HepG2 (cell line): Measurements from ENCODE around the gene ARHGAP19. TPM values are rescaled to one million over a fixed set of nuclear protein-coding genes. Genes with fewer than 3 reads are reported as not detected.
A peak's percentile ranks its signal among the peaks of the same experiment; 100 is the strongest.

Experiments
- ARNTL ChIP-seq: sonication (generic); formaldehyde crosslinking; IDR thresholded peaks from 2 replicates; pipeline ENCODE4 v1.4.0; 2020; ENCODE audit warnings: mild to moderate bottlenecking, missing genetic modification reagents
- KDM6A ChIP-seq: IDR thresholded peaks from 2 replicates; pipeline ENCODE4 v1.6.1; 2016; ENCODE audit warnings: low read depth
- MAZ ChIP-seq, 2 experiments: sonication (generic) in 1 of 2; formaldehyde crosslinking in 1 of 2; IDR thresholded peaks; 2 replicates each; pipeline versions ENCODE4 v1.5.0 to v1.6.1; 2012 to 2020; ENCODE audit warnings: low read depth in 2 of 2, mild to moderate bottlenecking in 2 of 2, borderline replicate concordance in 1 of 2, improper control_type of control experiment in 1 of 2, low read length in 1 of 2, missing genetic modification reagents in 1 of 2, moderate library complexity in 1 of 2
- MED8 ChIP-seq: sonication (generic); formaldehyde crosslinking; IDR thresholded peaks from 2 replicates; pipeline ENCODE4 v1.8.1; 2023; ENCODE audit warnings: mild to moderate bottlenecking, missing genetic modification reagents; ENCODE audit not compliant: insufficient replicate concordance
- MXI1 ChIP-seq: IDR thresholded peaks from 3 replicates; pipeline ENCODE4 v1.6.1; 2012; ENCODE audit warnings: low read depth, low read length, inconsistent platforms, borderline replicate concordance
- NCOA1 ChIP-seq: sonication (generic); formaldehyde crosslinking; IDR thresholded peaks from 2 replicates; pipeline ENCODE4 v1.9.0; 2021; ENCODE audit warnings: missing genetic modification reagents
- NONO ChIP-seq, 2 experiments: fragments of 450-650 bp in 1 of 2; sonication (generic) in 1 of 2; formaldehyde crosslinking in 1 of 2; IDR thresholded peaks in 1 of 2; conservative IDR thresholded peaks in 1 of 2; 2 replicates each; pipeline versions ENCODE4 v1.6.1 to v1.8.0; 2017 to 2022; ENCODE audit warnings: mild to moderate bottlenecking in 1 of 2, missing genetic modification reagents in 1 of 2, moderate library complexity in 1 of 2
- NPAS2 ChIP-seq: sonication (generic); formaldehyde crosslinking; IDR thresholded peaks from 2 replicates; pipeline ENCODE4 v1.8.0; 2022; ENCODE audit warnings: mild to moderate bottlenecking, missing genetic modification reagents, borderline replicate concordance
- NR0B2 ChIP-seq: sonication (generic); formaldehyde crosslinking; IDR thresholded peaks from 2 replicates; pipeline ENCODE4 v1.4.0; 2020; ENCODE audit warnings: mild to moderate bottlenecking, missing genetic modification reagents
- PHF20 ChIP-seq: sonication (generic); formaldehyde crosslinking; IDR thresholded peaks from 2 replicates; pipeline ENCODE4 v1.5.0; 2020; ENCODE audit warnings: mild to moderate bottlenecking, missing genetic modification reagents
- RAD21 ChIP-seq: fragments of 450-650 bp; formaldehyde crosslinking; IDR thresholded peaks from 2 replicates; pipeline ENCODE4 v1.5.0; 2020; ENCODE audit warnings: mild to moderate bottlenecking
- SALL2 ChIP-seq: sonication (generic); formaldehyde crosslinking; IDR thresholded peaks from 2 replicates; pipeline ENCODE4 v1.8.1; 2023; ENCODE audit warnings: mild to moderate bottlenecking, missing genetic modification reagents, inconsistent platforms
- SP2 ChIP-seq: sonication (generic); formaldehyde crosslinking; IDR thresholded peaks from 2 replicates; pipeline ENCODE4 v1.5.1; 2020; ENCODE audit warnings: mild to moderate bottlenecking, missing genetic modification reagents
- TBP ChIP-seq: sonication (generic); formaldehyde crosslinking; IDR thresholded peaks from 2 replicates; pipeline ENCODE4 v1.5.0; 2020; ENCODE audit warnings: missing genetic modification reagents
- TMF1 ChIP-seq: sonication (generic); formaldehyde crosslinking; IDR thresholded peaks from 2 replicates; pipeline ENCODE4 v1.8.1; 2022; ENCODE audit warnings: low read depth, missing genetic modification reagents
- ZFP36L1 ChIP-seq: sonication (generic); formaldehyde crosslinking; IDR thresholded peaks from 2 replicates; pipeline ENCODE4 v1.8.0; 2022; ENCODE audit warnings: mild to moderate bottlenecking, missing genetic modification reagents, moderate library complexity
- ZFP62 ChIP-seq: sonication (generic); formaldehyde crosslinking; IDR thresholded peaks from 2 replicates; pipeline ENCODE4 v1.4.0; 2020; ENCODE audit warnings: missing genetic modification reagents
- ZNF160 ChIP-seq: sonication (generic); formaldehyde crosslinking; IDR thresholded peaks from 2 replicates; pipeline ENCODE4 v1.8.0; 2022; ENCODE audit warnings: mild to moderate bottlenecking, inconsistent platforms, missing genetic modification reagents
- ZNF20 ChIP-seq: sonication (generic); formaldehyde crosslinking; IDR thresholded peaks from 2 replicates; pipeline ENCODE4 v1.4.0; 2020; ENCODE audit warnings: mild to moderate bottlenecking, moderate library complexity, missing genetic modification reagents
- ZNF230 ChIP-seq: sonication (generic); formaldehyde crosslinking; IDR thresholded peaks from 2 replicates; pipeline ENCODE4 v1.4.0; 2020; ENCODE audit warnings: mild to moderate bottlenecking, missing genetic modification reagents
- ZNF276 ChIP-seq: sonication (generic); formaldehyde crosslinking; IDR thresholded peaks from 2 replicates; pipeline ENCODE4 v1.4.0; 2020; ENCODE audit warnings: mild to moderate bottlenecking, low read depth, missing genetic modification reagents
- ZNF317 ChIP-seq: sonication (generic); formaldehyde crosslinking; IDR thresholded peaks from 2 replicates; pipeline ENCODE4 v1.5.0; 2020; ENCODE audit warnings: mild to moderate bottlenecking, missing genetic modification reagents
- ZNF549 ChIP-seq: sonication (generic); formaldehyde crosslinking; IDR thresholded peaks from 2 replicates; pipeline ENCODE4 v1.5.0; 2020; ENCODE audit warnings: missing genetic modification reagents
- ZNF615 ChIP-seq: sonication (generic); formaldehyde crosslinking; IDR thresholded peaks from 2 replicates; pipeline ENCODE4 v1.5.0; 2020; ENCODE audit warnings: mild to moderate bottlenecking, missing genetic modification reagents, borderline replicate concordance
- ZNF724P ChIP-seq: sonication (generic); formaldehyde crosslinking; IDR thresholded peaks from 2 replicates; pipeline ENCODE4 v1.8.0; 2022; ENCODE audit warnings: missing genetic modification reagents, borderline replicate concordance
- ZNF761 ChIP-seq: sonication (generic); formaldehyde crosslinking; conservative IDR thresholded peaks from 2 replicates; pipeline ENCODE4 v1.4.0; 2020; ENCODE audit warnings: mild to moderate bottlenecking, missing genetic modification reagents
- ZNF878 ChIP-seq: sonication (generic); formaldehyde crosslinking; IDR thresholded peaks from 2 replicates; pipeline ENCODE4 v1.8.1; 2023; ENCODE audit warnings: mild to moderate bottlenecking, missing genetic modification reagents, moderate library complexity
- polyA plus RNA-seq, 8 experiments: library from polyadenylated mRNA; depleted of rRNA in 3 of 8; stranded (reverse) in 7 of 8; unstranded in 1 of 8; fragments of >200 nt; fragmentation: Illumina TruSeq in 4 of 8; extraction: Trizol in 4 of 8; gene quantifications; 2 replicates each; pipeline versions ENCODE4 v1.2.1 to v1.2.3, GENCODE V29; 2011 to 2016; ENCODE audit warnings: low read depth in 4 of 8, missing spikeins in 1 of 8, mixed read lengths in 1 of 8; ENCODE audit not compliant: insufficient read depth in 1 of 8
- total RNA-seq, 5 experiments: library from RNA; depleted of rRNA; stranded (reverse); fragments of >200 nt; fragmentation: Illumina TruSeq; extraction: Trizol; gene quantifications; 2 replicates each; pipeline ENCODE4 v1.2.3, GENCODE V29; 2016; ENCODE audit warnings: low read depth in 1 of 5

The ARHGAP19 gene
- total and polyA plus RNA-seq, 2 of the 13 experiments (the other 11 are each of a cell fraction or from before 2014, with no cell fraction given) = 7.6 to 10.0 TPM

- TF ChIP-seq ZNF761 (CRISPR knock-in tag) (no peak), SALL2 (peak; percentile 49; the same call in 1 of the 2 replicates), ZNF276 (CRISPR knock-in tag) (no peak), MAZ (IDR thresholded peaks at IDR 0.05; ENCODE audit: borderline replicate concordance, low read depth, low read length) (peak; percentile 72), MAZ (CRISPR knock-in tag; IDR thresholded peaks at IDR 0.05; ENCODE audit: low read depth) (peak; percentile 83; the same call in 1 of the 2 replicates), ZNF230 (CRISPR knock-in tag) (peak; percentile 80; the same call in 1 of the 2 replicates), ZNF549 (no peak), ZNF878 (CRISPR knock-in tag) (peak; percentile 40; the same call in 1 of the 2 replicates), ZFP36L1 (CRISPR knock-in tag) (no peak; the same call in 1 of the 2 replicates), PHF20 (peak; percentile 57), NONO (IDR thresholded peaks at IDR 0.05) (no peak), NONO (CRISPR knock-in tag; conservative IDR thresholded peaks at IDR 0.05) (peak; percentile 62; the same call in 1 of the 2 replicates), RAD21 (peak; percentile 76), ZNF724P (peak; percentile 60; the same call in 1 of the 2 replicates), MXI1 (peak; percentile 66; the same call in 1 of the 3 replicates), ZNF317 (no peak; the same call in 1 of the 2 replicates), NPAS2 (no peak), TMF1 (CRISPR knock-in tag) (peak; percentile 79; the same call in 1 of the 2 replicates), NCOA1 (CRISPR knock-in tag) (no peak), ZNF20 (CRISPR knock-in tag) (peak; percentile 58; the same call in 1 of the 2 replicates), KDM6A (0 out of 2 replicates have a peak, but pooled peaks have one; percentile 7), ZFP62 (CRISPR knock-in tag) (no peak), ZNF615 (CRISPR knock-in tag) (no peak), ZNF160 (CRISPR knock-in tag) (no peak), TBP (no peak), MED8 (CRISPR knock-in tag) (peak; percentile 64), SP2 (CRISPR knock-in tag) (peak; percentile 92), NR0B2 (CRISPR knock-in tag) (peak; percentile 64), ARNTL (CRISPR knock-in tag) (no peak; the same call in 1 of the 2 replicates)
Measured at GRCh38 chr10:97292097-97292861, at the start of gene ARHGAP19 (continued).
